GM10266 (cell line): ENCODE results near the gene CAGE1.

Experiments used
- DNase-seq: peaks from one replicate; pipeline ENCODE4 v3.0.0; 2012; ENCODE audit errors: extremely low spot score
- CTCF ChIP-seq: IDR thresholded peaks from 2 replicates; pipeline ENCODE4 v1.5.1; 2012; ENCODE audit warnings: mild to moderate bottlenecking, low read depth; ENCODE audit not compliant: control insufficient read depth, insufficient read depth; ENCODE audit errors: missing control alignments

CAGE1 gene

GRCh38 chr6:7392402-7392801 is 2.9 kb upstream of the CAGE1 start:
- no peak for DNase-seq
- no peak for TF ChIP-seq CTCF

GRCh38 chr6:7391151-7391550 is 1.6 kb upstream of the CAGE1 start:
- no peak for DNase-seq
- TF ChIP-seq CTCF: no peak

- no peak for DNase-seq
- TF ChIP-seq CTCF: no peak
These were observed 810 bp upstream of the CAGE1 start for GRCh38 chr6:7390226-7390878.

GRCh38 chr6:7389162-7389450 is 436 bp downstream of the CAGE1 start:
- peak; percentile 60 for DNase-seq
- no peak for TF ChIP-seq CTCF

- no peak for TF ChIP-seq CTCF
- DNase-seq: no peak
These were observed 8.4 kb downstream of the CAGE1 start for GRCh38 chr6:7381092-7381491.

- TF ChIP-seq CTCF: no peak
- DNase-seq: no peak
These were observed 10.8 kb downstream of the CAGE1 start for GRCh38 chr6:7378740-7379139.

GRCh38 chr6:7377961-7378360 is 11.6 kb downstream of the CAGE1 start:
- DNase-seq: no peak
- TF ChIP-seq CTCF: no peak

- no peak for DNase-seq
- TF ChIP-seq CTCF: no peak
These were observed 15.8 kb downstream of the CAGE1 start for GRCh38 chr6:7373739-7374138.
